GM23248 (cell line): ENCODE data around the gene FSIP1. TPM values are rescaled to one million over a fixed set of nuclear protein-coding genes. Genes with fewer than 3 reads are reported as not detected.
A peak's percentile ranks its signal among the peaks of the same experiment; 100 is the strongest.

ENCODE experiments used
- DNase-seq: peaks from one replicate; pipeline ENCODE4 v3.0.0-alpha.2; 2015
- H2AFZ ChIP-seq: fragments of 200-600 bp; sonication (generic); 2 replicates; pipeline ENCODE4 v1.6.1; 2016; ENCODE audit warnings: antibody characterized with exemption
- H3F3A ChIP-seq: fragments of 200-600 bp; sonication (generic); 2 replicates; pipeline ENCODE4 v1.6.1; 2016; ENCODE audit warnings: mild to moderate bottlenecking, antibody characterized with exemption, mixed run types; ENCODE audit not compliant: insufficient read depth
- H3K27ac ChIP-seq: fragments of 200-600 bp; sonication (generic); 2 replicates; pipeline ENCODE4 v1.5.1; 2016; ENCODE audit warnings: mild to moderate bottlenecking
- H3K27me3 ChIP-seq: fragments of 200-600 bp; sonication (generic); replicated peaks from 2 replicates; pipeline ENCODE4 v1.6.1; 2016; ENCODE audit warnings: mild to moderate bottlenecking; ENCODE audit not compliant: insufficient read depth
- H3K36me3 ChIP-seq: fragments of 200-600 bp; sonication (generic); 2 replicates; pipeline ENCODE4 v1.6.1; 2016; ENCODE audit warnings: low read depth, mild to moderate bottlenecking
- H3K4me1 ChIP-seq: fragments of 200-600 bp; sonication (generic); 2 replicates; pipeline ENCODE4 v1.6.1; 2016; ENCODE audit warnings: mild to moderate bottlenecking; ENCODE audit not compliant: insufficient read depth
- H3K4me2 ChIP-seq: fragments of 200-600 bp; sonication (generic); one replicate; pipeline ENCODE4 v1.6.1; 2016; ENCODE audit warnings: mild to moderate bottlenecking; ENCODE audit not compliant: unreplicated experiment
- H3K4me3 ChIP-seq: fragments of 200-600 bp; sonication (generic); 2 replicates; pipeline ENCODE4 v1.5.1; 2016; ENCODE audit warnings: mild to moderate bottlenecking
- H3K79me2 ChIP-seq: fragments of 200-600 bp; sonication (generic); 2 replicates; pipeline ENCODE4 v1.6.1; 2016; ENCODE audit warnings: mild to moderate bottlenecking; ENCODE audit not compliant: insufficient read depth
- H3K9ac ChIP-seq: fragments of 200-600 bp; sonication (generic); 2 replicates; pipeline ENCODE4 v1.6.1; 2016; ENCODE audit warnings: mild to moderate bottlenecking
- H3K9me2 ChIP-seq: fragments of 200-600 bp; sonication (generic); 2 replicates; pipeline ENCODE4 v1.6.1; 2016; ENCODE audit warnings: mixed run types, mild to moderate bottlenecking, moderate library complexity; ENCODE audit not compliant: insufficient read depth
- H3K9me3 ChIP-seq: fragments of 200-600 bp; sonication (generic); one replicate; pipeline ENCODE4 v1.6.1; 2017; ENCODE audit warnings: low read depth
- H4K20me1 ChIP-seq: fragments of 200-600 bp; sonication (generic); 2 replicates; pipeline ENCODE4 v1.6.0; 2016; ENCODE audit not compliant: insufficient read depth
- EZH2 ChIP-seq: fragments of 200-600 bp; sonication (generic); IDR thresholded peaks from 2 replicates; pipeline ENCODE4 v1.6.1; 2018; ENCODE audit warnings: antibody characterized with exemption, mild to moderate bottlenecking; ENCODE audit not compliant: insufficient read depth, poor library complexity, severe bottlenecking
- EZH2phosphoT487 ChIP-seq: fragments of 200-600 bp; sonication (generic); IDR thresholded peaks from 2 replicates; pipeline ENCODE4 v1.6.1; 2018; ENCODE audit warnings: antibody characterized with exemption, moderate library complexity, mild to moderate bottlenecking, low read depth; ENCODE audit not compliant: insufficient read depth
- WGBS, 2 experiments: methylation state at CpG; one replicate each; pipeline ENCODE4 v1.1.6; 2015 to 2017; ENCODE audit warnings: low lambda C conversion rate in 2 of 2, low coverage in 1 of 2; ENCODE audit errors: missing lambda C conversion rate in 2 of 2; 5-methylcytosine and 5-hydroxymethylcytosine counted together
- in situ Hi-C: fragments of 300-500 bp; cut with MboI; formaldehyde crosslinking; loops from 2 replicates; pipeline ENCODE4 v1.15.0; 2020
- polyA plus RNA-seq: library from polyadenylated mRNA; unstranded; fragments of >200 nt; fragmentation: Nextera tagmentation; extraction: Ambion mirVana; gene quantifications from 2 replicates; pipeline ENCODE4 v1.2.1, GENCODE V29; 2016
- total RNA-seq: library from RNA; depleted of rRNA; stranded (reverse); fragments of >200 nt; shearing (Covaris generic); gene quantifications from 2 replicates; pipeline ENCODE4 v1.2.3, GENCODE V29; 2014

Gene FSIP1
- total and polyA plus RNA-seq, 2 experiments from 2014 or later = 2.4 TPM

- no peaks in the 10 kb centered on the region for H3K79me2 ChIP-seq
- no peaks in the 10 kb centered on the region for H4K20me1 ChIP-seq
- H3K36me3 ChIP-seq = no peaks in the 10 kb centered on the region
- peaks cover 33% of the 10 kb centered on the region for H3K4me1 ChIP-seq
- 90 to 92% methylated on average over 3 of the region's 3 CpGs for WGBS, 2 experiments
- no peak for DNase-seq
- H3F3A ChIP-seq = peaks cover 21% of the 10 kb centered on the region; the same call in 1 of the 2 replicates
- H3K4me2 ChIP-seq = no peak overlapping the region
- no peak overlapping the region for H3K27ac ChIP-seq
- in situ Hi-C loops = no loop called here
- no peaks in the 10 kb centered on the region for H3K27me3 ChIP-seq
- no peak overlapping the region for H2AFZ ChIP-seq
- H3K9ac ChIP-seq = no peak overlapping the region
- peaks cover 6% of the 10 kb centered on the region; the same call in 1 of the 2 replicates for H3K9me2 ChIP-seq
- no peaks in the 10 kb centered on the region for H3K9me3 ChIP-seq
- H3K4me3 ChIP-seq = no peak overlapping the region
- TF ChIP-seq EZH2 (no peak), EZH2phosphoT487 (no peak)
Observed at GRCh38 chr15:39658740-39659139, 123.9 kb downstream of the FSIP1 start.

- H3K9ac ChIP-seq = no peak overlapping the region
- H4K20me1 ChIP-seq = no peaks in the 10 kb centered on the region
- peaks cover 21% of the 10 kb centered on the region; the same call in 1 of the 2 replicates for H3F3A ChIP-seq
- H3K27ac ChIP-seq = peak overlapping the region; percentile 45
- H2AFZ ChIP-seq = no peak overlapping the region
- peaks cover 28% of the 10 kb centered on the region for H3K4me1 ChIP-seq
- H3K9me3 ChIP-seq = no peaks in the 10 kb centered on the region
- peak; percentile 75 for DNase-seq
- in situ Hi-C loops = no loop called here
- peak overlapping the region; percentile 46 for H3K4me3 ChIP-seq
- H3K4me2 ChIP-seq = peak overlapping the region; percentile 72
- peaks cover 6% of the 10 kb centered on the region; the same call in 1 of the 2 replicates for H3K9me2 ChIP-seq
- no peaks in the 10 kb centered on the region for H3K27me3 ChIP-seq
- TF ChIP-seq EZH2phosphoT487 (no peak), EZH2 (no peak)
- 3 to 8% methylated on average over 3 of the region's 3 CpGs for WGBS, 2 experiments
- H3K79me2 ChIP-seq = no peaks in the 10 kb centered on the region
- no peaks in the 10 kb centered on the region for H3K36me3 ChIP-seq
Observed at GRCh38 chr15:39657668-39658067, 125.0 kb downstream of the FSIP1 start.

GRCh38 chr15:39657181-39657580 is 125.5 kb downstream of the FSIP1 start:
- H2AFZ ChIP-seq = peak overlapping the region; percentile 42
- no peaks in the 10 kb centered on the region for H3K36me3 ChIP-seq
- no peaks in the 10 kb centered on the region for H3K9me3 ChIP-seq
- peaks cover 27% of the 10 kb centered on the region for H3K4me1 ChIP-seq
- WGBS, 2 experiments = 24 to 35% methylated on average over 1 of the region's 1 CpG
- no peak overlapping the region for H3K9ac ChIP-seq
- H3K79me2 ChIP-seq = no peaks in the 10 kb centered on the region
- H3K9me2 ChIP-seq = peaks cover 6% of the 10 kb centered on the region; the same call in 1 of the 2 replicates
- TF ChIP-seq EZH2 (no peak), EZH2phosphoT487 (no peak)
- no peaks in the 10 kb centered on the region for H3K27me3 ChIP-seq
- H3F3A ChIP-seq = peaks cover 21% of the 10 kb centered on the region; the same call in 1 of the 2 replicates
- in situ Hi-C loops = no loop called here
- H3K27ac ChIP-seq = peak overlapping the region; percentile 45
- H3K4me2 ChIP-seq = peak overlapping the region; percentile 72
- H4K20me1 ChIP-seq = no peaks in the 10 kb centered on the region
- H3K4me3 ChIP-seq = peak overlapping the region; percentile 46
- peak; percentile 27 for DNase-seq

GRCh38 chr15:39654304-39654703 is 128.3 kb downstream of the FSIP1 start:
- Histone ChIP-seq H3K9me2 (peaks cover 6% of the 10 kb centered on the region; the same call in 1 of the 2 replicates), H3K27ac (no peak overlapping the region), H3K79me2 (no peaks in the 10 kb centered on the region), H3K4me3 (no peak overlapping the region), H3K9me3 (no peaks in the 10 kb centered on the region), H3K27me3 (no peaks in the 10 kb centered on the region), H4K20me1 (no peaks in the 10 kb centered on the region), H3K36me3 (no peaks in the 10 kb centered on the region), H3K4me2 (no peak overlapping the region), H3K4me1 (peaks cover 15% of the 10 kb centered on the region), H3K9ac (no peak overlapping the region), H3F3A (peaks cover 14% of the 10 kb centered on the region), H2AFZ (no peak overlapping the region)
- WGBS, 2 experiments = 97 to 98% methylated on average over 4 of the region's 4 CpGs
- no peak for DNase-seq
- in situ Hi-C loops = no loop called here
- TF ChIP-seq EZH2phosphoT487 = no peak
- no peak for TF ChIP-seq EZH2
